Osteocyte (in vitro differentiated cells): ENCODE measurements around the gene DCDC1. TPM values are rescaled to one million over a fixed set of nuclear protein-coding genes. Genes with fewer than 3 reads are reported as not detected.

Experiments used
- DNase-seq: peaks from one replicate; pipeline ENCODE4 v3.0.0; 2021; ENCODE audit warnings: mixed read lengths; ENCODE audit not compliant: unreplicated experiment; ENCODE audit errors: extremely low spot score
- H3K27ac Mint-ChIP-seq: one replicate; pipeline ENCODE4 v1.8.0; 2021; ENCODE audit warnings: mild to moderate bottlenecking, mixed read lengths; ENCODE audit not compliant: unreplicated experiment
- H3K27me3 Mint-ChIP-seq: one replicate; pipeline ENCODE4 v1.8.0; 2021; ENCODE audit warnings: mixed read lengths; ENCODE audit not compliant: unreplicated experiment
- H3K36me3 Mint-ChIP-seq: one replicate; pipeline ENCODE4 v1.8.0; 2021; ENCODE audit warnings: mixed read lengths; ENCODE audit not compliant: unreplicated experiment
- H3K4me1 Mint-ChIP-seq: one replicate; pipeline ENCODE4 v1.8.0; 2021; ENCODE audit warnings: mixed read lengths; ENCODE audit not compliant: unreplicated experiment
- H3K4me3 Mint-ChIP-seq: one replicate; pipeline ENCODE4 v1.8.0; 2021; ENCODE audit warnings: mild to moderate bottlenecking, moderate library complexity, mixed read lengths; ENCODE audit not compliant: unreplicated experiment
- H3K9me3 Mint-ChIP-seq: one replicate; pipeline ENCODE4 v1.8.0; 2021; ENCODE audit warnings: mixed read lengths; ENCODE audit not compliant: unreplicated experiment
- CTCF ChIP-seq: fragments of 200-600 bp; sonication (generic); IDR thresholded peaks from 2 replicates; pipeline ENCODE4 v1.5.0; 2021; ENCODE audit warnings: antibody characterized with exemption, mild to moderate bottlenecking, moderate library complexity
- total RNA-seq: library from RNA; stranded (reverse); gene quantifications from 2 replicates; pipeline ENCODE4 v1.2.1, GENCODE V29; 2021

DCDC1 gene
- total RNA-seq, 1 donor from 2014 or later: not detected

- no peak overlapping the region for H3K27ac Mint-ChIP-seq
- no peaks in the 10 kb centered on the region for H3K9me3 Mint-ChIP-seq
- H3K4me3 Mint-ChIP-seq: no peak overlapping the region
- no peaks in the 10 kb centered on the region for H3K36me3 Mint-ChIP-seq
- DNase-seq: no peak
- H3K4me1 Mint-ChIP-seq: no peaks in the 10 kb centered on the region
- no peak for TF ChIP-seq CTCF
- no peaks in the 10 kb centered on the region for H3K27me3 Mint-ChIP-seq
These were observed 548.0 kb downstream of the DCDC1 start for GRCh38 chr11:30821438-30821965.

GRCh38 chr11:30818721-30819120 lies 550.8 kb downstream of the DCDC1 start:
- no peak for TF ChIP-seq CTCF
- no peaks in the 10 kb centered on the region for H3K27me3 Mint-ChIP-seq
- H3K9me3 Mint-ChIP-seq: no peaks in the 10 kb centered on the region
- H3K4me1 Mint-ChIP-seq: no peaks in the 10 kb centered on the region
- no peaks in the 10 kb centered on the region for H3K36me3 Mint-ChIP-seq
- DNase-seq: no peak
- H3K4me3 Mint-ChIP-seq: no peak overlapping the region
- H3K27ac Mint-ChIP-seq: no peak overlapping the region

- Mint-ChIP-seq H3K9me3 (no peaks in the 10 kb centered on the region), H3K4me3 (no peak overlapping the region), H3K27ac (no peak overlapping the region), H3K36me3 (no peaks in the 10 kb centered on the region), H3K27me3 (no peaks in the 10 kb centered on the region), H3K4me1 (no peaks in the 10 kb centered on the region)
- no peak for DNase-seq
- TF ChIP-seq CTCF: no peak
These were observed 552.3 kb downstream of the DCDC1 start for GRCh38 chr11:30816959-30817880.

- no peaks in the 10 kb centered on the region for H3K36me3 Mint-ChIP-seq
- TF ChIP-seq CTCF: no peak
- no peak for DNase-seq
- no peak overlapping the region for H3K4me3 Mint-ChIP-seq
- no peaks in the 10 kb centered on the region for H3K9me3 Mint-ChIP-seq
- H3K27ac Mint-ChIP-seq: no peak overlapping the region
- H3K27me3 Mint-ChIP-seq: no peaks in the 10 kb centered on the region
- no peaks in the 10 kb centered on the region for H3K4me1 Mint-ChIP-seq
These were observed 553.9 kb downstream of the DCDC1 start for GRCh38 chr11:30815619-30816018.

- Mint-ChIP-seq H3K9me3 (no peaks in the 10 kb centered on the region), H3K4me1 (no peaks in the 10 kb centered on the region), H3K4me3 (no peak overlapping the region), H3K27ac (no peak overlapping the region), H3K36me3 (no peaks in the 10 kb centered on the region), H3K27me3 (no peaks in the 10 kb centered on the region)
- no peak for TF ChIP-seq CTCF
- DNase-seq: no peak
These were observed 554.8 kb downstream of the DCDC1 start for GRCh38 chr11:30814737-30815136.
